Glutamatergic neuron (in vitro differentiated cells): ENCODE measurements around the gene ACSS2. TPM values are rescaled to one million over a fixed set of nuclear protein-coding genes. Genes with fewer than 3 reads are reported as not detected.
"Not testable (repeated sequence)": the region's sequence is repeated elsewhere in the genome, so short reads cannot be mapped to it uniquely, and the experiment has no call there.

Experiments used
- DNase-seq: peaks from one replicate; pipeline ENCODE4 v3.0.0; 2022
- H3K27ac Mint-ChIP-seq: one replicate; pipeline ENCODE4 v1.8.0; 2020; ENCODE audit warnings: mild to moderate bottlenecking, mixed read lengths, inconsistent platforms; ENCODE audit not compliant: unreplicated experiment
- H3K27me3 Mint-ChIP-seq: one replicate; pipeline ENCODE4 v1.8.0; 2020; ENCODE audit warnings: mild to moderate bottlenecking, moderate library complexity, mixed read lengths, inconsistent platforms; ENCODE audit not compliant: unreplicated experiment
- H3K36me3 Mint-ChIP-seq: one replicate; pipeline ENCODE4 v1.8.0; 2020; ENCODE audit warnings: mild to moderate bottlenecking, mixed read lengths, inconsistent platforms; ENCODE audit not compliant: unreplicated experiment
- H3K4me1 Mint-ChIP-seq: one replicate; pipeline ENCODE4 v1.8.0; 2020; ENCODE audit warnings: mild to moderate bottlenecking, low read depth, mixed read lengths, inconsistent platforms; ENCODE audit not compliant: unreplicated experiment
- H3K4me3 Mint-ChIP-seq: one replicate; pipeline ENCODE4 v1.8.0; 2020; ENCODE audit warnings: mild to moderate bottlenecking, mixed read lengths, inconsistent platforms; ENCODE audit not compliant: unreplicated experiment
- H3K9me3 Mint-ChIP-seq: one replicate; pipeline ENCODE4 v1.8.0; 2020; ENCODE audit warnings: mild to moderate bottlenecking, moderate library complexity, mixed read lengths, inconsistent platforms; ENCODE audit not compliant: unreplicated experiment
- CTCF ChIP-seq: fragments of 200-600 bp; sonication (generic); IDR thresholded peaks from one replicate; pipeline ENCODE4 v1.5.0; 2021; ENCODE audit not compliant: partially characterized antibody, unreplicated experiment
- total RNA-seq: library from RNA; stranded (reverse); fragmentation: NEBNext Ultra II Directional; extraction: Animal tissue kit (Norgen Biotek cat#: 25700); gene quantifications from one replicate; pipeline ENCODE4 v1.2.1, GENCODE V29; 2021; ENCODE audit not compliant: unreplicated experiment

ACSS2 gene
- total RNA-seq, 1 donor from 2014 or later, result 53.3 TPM

- Mint-ChIP-seq H3K27ac (no peak overlapping the region), H3K4me3 (no peak overlapping the region), H3K27me3 (no peaks in the 10 kb centered on the region)
Observed at GRCh38 chr20:34892671-34893070, 16.3 kb downstream of the ACSS2 start.

GRCh38 chr20:34894723-34895122 lies 18.3 kb downstream of the ACSS2 start:
- no peak for DNase-seq
- Mint-ChIP-seq H3K27ac (no peak overlapping the region), H3K4me3 (no peak overlapping the region), H3K36me3 (peaks cover 7% of the 10 kb centered on the region), H3K27me3 (no peaks in the 10 kb centered on the region), H3K9me3 (no peaks in the 10 kb centered on the region), H3K4me1 (no peaks in the 10 kb centered on the region)
- no peak for TF ChIP-seq CTCF

More at GRCh38 chr20:34892671-34893070, 16.3 kb downstream of the ACSS2 start:
- no peak for TF ChIP-seq CTCF
- H3K9me3 Mint-ChIP-seq, result no peaks in the 10 kb centered on the region
- no peak for DNase-seq
- no peaks in the 10 kb centered on the region for H3K4me1 Mint-ChIP-seq
- no peaks in the 10 kb centered on the region for H3K36me3 Mint-ChIP-seq

GRCh38 chr20:34895465-34895864 lies 19.1 kb downstream of the ACSS2 start:
- Mint-ChIP-seq H3K27ac (no peak overlapping the region), H3K4me3 (no peak overlapping the region), H3K36me3 (peaks cover 7% of the 10 kb centered on the region), H3K9me3 (peaks cover under 1% of the 10 kb centered on the region), H3K4me1 (no peaks in the 10 kb centered on the region), H3K27me3 (no peaks in the 10 kb centered on the region)
- no peak for DNase-seq
- no peak for TF ChIP-seq CTCF

GRCh38 chr20:34896086-34896621 lies 19.7 kb downstream of the ACSS2 start:
- no peak overlapping the region for H3K27ac Mint-ChIP-seq
- DNase-seq, result no peak
- peaks cover 2% of the 10 kb centered on the region for H3K9me3 Mint-ChIP-seq
- TF ChIP-seq CTCF, result no peak
- H3K27me3 Mint-ChIP-seq, result no peaks in the 10 kb centered on the region
- H3K4me3 Mint-ChIP-seq, result no peak overlapping the region
- no peaks in the 10 kb centered on the region for H3K4me1 Mint-ChIP-seq
- peaks cover 7% of the 10 kb centered on the region for H3K36me3 Mint-ChIP-seq

- H3K4me1 Mint-ChIP-seq, H3K9me3 Mint-ChIP-seq, DNase-seq, H3K27ac Mint-ChIP-seq, H3K4me3 Mint-ChIP-seq, H3K36me3 Mint-ChIP-seq, H3K27me3 Mint-ChIP-seq: not testable (repeated sequence)
Observed at GRCh38 chr20:34898129-34898528, 21.7 kb downstream of the ACSS2 start.

GRCh38 chr20:34898731-34899130 lies 22.3 kb downstream of the ACSS2 start:
- H3K27me3 Mint-ChIP-seq, H3K9me3 Mint-ChIP-seq: not testable (repeated sequence)

More at GRCh38 chr20:34898731-34899130, 22.3 kb downstream of the ACSS2 start:
- DNase-seq, H3K36me3 Mint-ChIP-seq, H3K4me3 Mint-ChIP-seq, H3K4me1 Mint-ChIP-seq, H3K27ac Mint-ChIP-seq: not testable (repeated sequence)
